ENCODE results near the gene SCAMP5.
A peak's percentile ranks its signal among the peaks of the same experiment; 100 is the strongest.

Gene SCAMP5

GRCh38 chr15:74995182-74995778, at the start of gene SCAMP5:
TSS of gene SCAMP5 (plus strand) at chr15:74995563. CDS start at chr15:75011840, 16,277 bp downstream.
- DNase-seq (ENCODE audit: low spot score) = peak; percentile 64

- peak; percentile 79 for DNase-seq (ENCODE audit: low spot score)
These were observed 45.1 kb upstream of the SCAMP5 start for GRCh38 chr15:74950078-74950908.

- DNase-seq (ENCODE audit: low spot score) = no peak
These were observed 44.4 kb upstream of the SCAMP5 start for GRCh38 chr15:74951006-74951405.

GRCh38 chr15:74954515-74954914, 40.8 kb upstream of the SCAMP5 start:
- DNase-seq (ENCODE audit: low spot score) = peak; percentile 78

GRCh38 chr15:74955017-74955416, 40.3 kb upstream of the SCAMP5 start:
- no peak for DNase-seq (ENCODE audit: low spot score)

- DNase-seq (ENCODE audit: low spot score) = peak; percentile 46
These were observed 39.3 kb upstream of the SCAMP5 start for GRCh38 chr15:74955796-74956647.

- peak; percentile 32 for DNase-seq (ENCODE audit: low spot score)
These were observed 38.5 kb upstream of the SCAMP5 start, which contains the start of gene RPP25 for GRCh38 chr15:74956648-74957475. TSS of gene RPP25 (minus strand) at chr15:74956772. CDS start at chr15:74956583, 189 bp downstream.

- DNase-seq (ENCODE audit: low spot score) = no peak
These were observed 37.8 kb upstream of the SCAMP5 start for GRCh38 chr15:74957476-74958035.

- DNase-seq (ENCODE audit: low spot score) = no peak
These were observed 36.9 kb upstream of the SCAMP5 start for GRCh38 chr15:74958320-74958907.

GRCh38 chr15:74958908-74959585, 36.3 kb upstream of the SCAMP5 start:
- DNase-seq (ENCODE audit: low spot score) = no peak

- DNase-seq (ENCODE audit: low spot score) = no peak
These were observed 35.8 kb upstream of the SCAMP5 start for GRCh38 chr15:74959586-74959939.

- DNase-seq (ENCODE audit: low spot score) = no peak
These were observed 35.1 kb upstream of the SCAMP5 start for GRCh38 chr15:74960286-74960685.

- no peak for DNase-seq (ENCODE audit: low spot score)
These were observed 34.3 kb upstream of the SCAMP5 start for GRCh38 chr15:74960995-74961588.

- no peak for DNase-seq (ENCODE audit: low spot score)
These were observed 33.7 kb upstream of the SCAMP5 start for GRCh38 chr15:74961616-74962015.

- DNase-seq (ENCODE audit: low spot score) = no peak
These were observed 33.1 kb upstream of the SCAMP5 start for GRCh38 chr15:74962219-74962618.

GRCh38 chr15:74962671-74963070, 32.7 kb upstream of the SCAMP5 start:
- no peak for DNase-seq (ENCODE audit: low spot score)

GRCh38 chr15:74963213-74963612, 32.1 kb upstream of the SCAMP5 start:
- DNase-seq (ENCODE audit: low spot score) = no peak

GRCh38 chr15:74964794-74965193, 30.6 kb upstream of the SCAMP5 start:
- DNase-seq (ENCODE audit: low spot score) = no peak

- DNase-seq (ENCODE audit: low spot score) = no peak
These were observed 27.7 kb upstream of the SCAMP5 start for GRCh38 chr15:74967670-74968069.

GRCh38 chr15:74976159-74976558, 19.2 kb upstream of the SCAMP5 start:
- DNase-seq (ENCODE audit: low spot score) = no peak

All from hematopoietic multipotent progenitor cell treated with erythropoietin and hydrocortisone succinate and interleukin-3 and kit ligand, for 15 days (in vitro differentiated cells).